ENCODE results near the gene MTMR6. TPM values are rescaled to one million over a fixed set of nuclear protein-coding genes. Genes with fewer than 3 reads are reported as not detected.

Gene MTMR6
- total RNA-seq, 1 donor from 2014 or later: 28.6 TPM

GRCh38 chr13:25280396-25280795, 6.9 kb downstream of the MTMR6 start:
- no peak for DNase-seq (ENCODE audit: low spot score)

- DNase-seq (ENCODE audit: low spot score): no peak
Measured at GRCh38 chr13:25276748-25277147, 10.5 kb downstream of the MTMR6 start.

- DNase-seq (ENCODE audit: low spot score): no peak
Measured at GRCh38 chr13:25268561-25268960, 18.7 kb downstream of the MTMR6 start.

GRCh38 chr13:25267715-25268114, 19.6 kb downstream of the MTMR6 start:
- DNase-seq (ENCODE audit: low spot score): no peak

GRCh38 chr13:25266706-25267105, 20.6 kb downstream of the MTMR6 start:
- DNase-seq (ENCODE audit: low spot score): no peak

GRCh38 chr13:25262261-25262660, 25.0 kb downstream of the MTMR6 start:
- DNase-seq (ENCODE audit: low spot score): no peak

- DNase-seq (ENCODE audit: low spot score): no peak
Measured at GRCh38 chr13:25253702-25254101, 33.6 kb downstream of the MTMR6 start.

- no peak for DNase-seq (ENCODE audit: low spot score)
Measured at GRCh38 chr13:25252752-25253151, 34.5 kb downstream of the MTMR6 start.

- DNase-seq (ENCODE audit: low spot score): no peak
Measured at GRCh38 chr13:25252225-25252624, 35.1 kb downstream of the MTMR6 start.

GRCh38 chr13:25249001-25249543, 38.2 kb downstream of the MTMR6 start:
- peak; percentile 55 for DNase-seq (ENCODE audit: low spot score)

GRCh38 chr13:25248071-25248470, 39.2 kb downstream of the MTMR6 start:
- no peak for DNase-seq (ENCODE audit: low spot score)

- no peak for DNase-seq (ENCODE audit: low spot score)
Measured at GRCh38 chr13:25247360-25247759, 39.9 kb downstream of the MTMR6 start.

GRCh38 chr13:25244123-25244522, 43.2 kb downstream of the MTMR6 start:
- no peak for DNase-seq (ENCODE audit: low spot score)

- no peak for DNase-seq (ENCODE audit: low spot score)
Measured at GRCh38 chr13:25242956-25243355, 44.3 kb downstream of the MTMR6 start.

GRCh38 chr13:25241007-25241406, 46.3 kb downstream of the MTMR6 start:
- DNase-seq (ENCODE audit: low spot score): no peak

- DNase-seq (ENCODE audit: low spot score): no peak
Measured at GRCh38 chr13:25237083-25237482, 50.2 kb downstream of the MTMR6 start.

- DNase-seq (ENCODE audit: low spot score): no peak
Measured at GRCh38 chr13:25233861-25234260, 53.4 kb downstream of the MTMR6 start.

GRCh38 chr13:25232937-25233515, 54.3 kb downstream of the MTMR6 start:
- DNase-seq (ENCODE audit: low spot score): peak; percentile 19

- DNase-seq (ENCODE audit: low spot score): no peak
Measured at GRCh38 chr13:25231517-25231916, 55.8 kb downstream of the MTMR6 start.

- no peak for DNase-seq (ENCODE audit: low spot score)
Measured at GRCh38 chr13:25227690-25228089, 59.6 kb downstream of the MTMR6 start.

- DNase-seq (ENCODE audit: low spot score): no peak
Measured at GRCh38 chr13:25225970-25226369, 61.3 kb downstream of the MTMR6 start.

- no peak for DNase-seq (ENCODE audit: low spot score)
Measured at GRCh38 chr13:25224151-25224550, 63.1 kb downstream of the MTMR6 start.

- no peak for DNase-seq (ENCODE audit: low spot score)
Measured at GRCh38 chr13:25222740-25223139, 64.5 kb downstream of the MTMR6 start.

- no peak for DNase-seq (ENCODE audit: low spot score)
Measured at GRCh38 chr13:25218019-25218418, 69.3 kb downstream of the MTMR6 start.
